HUES64 (cell line): ENCODE measurements around the gene MBP.
A peak's percentile ranks its signal among the peaks of the same experiment; 100 is the strongest.
"Not testable (repeated sequence)": the region's sequence is repeated elsewhere in the genome, so short reads cannot be mapped to it uniquely, and the experiment has no call there.

Experiments
- H3K27ac ChIP-seq: 2 replicates; pipeline ENCODE4 v1.7.0; 2013; ENCODE audit warnings: low read depth, low read length, inconsistent platforms
- H3K27me3 ChIP-seq: 2 replicates; pipeline ENCODE4 v1.6.1; 2013; ENCODE audit warnings: mild to moderate bottlenecking, low read length; ENCODE audit not compliant: insufficient read depth
- H3K36me3 ChIP-seq: 2 replicates; pipeline ENCODE4 v1.6.1; 2013; ENCODE audit warnings: mild to moderate bottlenecking, low read length; ENCODE audit not compliant: insufficient read depth
- H3K4me1 ChIP-seq: 2 replicates; pipeline ENCODE4 v1.6.1; 2013; ENCODE audit warnings: mild to moderate bottlenecking, low read length, moderate library complexity; ENCODE audit not compliant: insufficient read depth
- H3K4me3 ChIP-seq: 2 replicates; pipeline ENCODE4 v1.5.1; 2013; ENCODE audit warnings: mild to moderate bottlenecking, low read length, moderate library complexity
- H3K9ac ChIP-seq: 2 replicates; pipeline ENCODE4 v1.6.1; 2013; ENCODE audit warnings: mild to moderate bottlenecking, low read depth, low read length
- H3K9me3 ChIP-seq: 2 replicates; pipeline ENCODE4 v1.6.1; 2013; ENCODE audit warnings: low read depth, low read length; ENCODE audit not compliant: insufficient read depth
- WGBS: fragments of 150-250, 120-280 bp; methylation state at CpG from one replicate; pipeline ENCODE4 v1.1.7; 2013; ENCODE audit warnings: missing lambda C conversion rate; 5-methylcytosine and 5-hydroxymethylcytosine counted together

The MBP gene

DNA sequence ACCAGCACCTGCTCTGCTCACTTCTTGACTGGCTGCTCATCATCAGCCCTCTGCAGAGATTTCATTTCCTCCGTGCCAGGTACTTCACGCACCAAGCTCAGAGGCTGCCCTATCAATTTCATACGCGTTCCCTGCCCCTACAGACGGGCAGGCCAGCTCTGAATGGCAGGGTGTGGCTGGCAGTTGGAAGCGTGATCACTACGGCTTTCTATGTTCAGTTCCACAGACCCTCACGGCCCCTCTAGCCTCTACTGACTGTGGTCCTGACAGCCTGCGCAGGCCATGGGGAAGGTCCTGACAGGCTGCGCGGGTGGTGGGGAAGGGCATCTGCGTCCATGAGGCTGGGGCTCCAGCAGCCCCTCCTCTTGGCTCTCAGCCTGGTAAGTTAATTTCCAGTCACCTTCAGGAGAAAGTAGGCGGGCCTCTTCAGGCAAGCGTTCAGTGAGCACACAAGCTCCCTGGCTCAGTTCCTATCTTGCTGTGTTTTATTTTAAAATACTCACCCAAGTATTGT, 155.4 kb downstream of the MBP start:
- Histone ChIP-seq H3K27ac (no peak overlapping the region), H3K36me3 (no peaks in the 10 kb centered on the region), H3K4me3 (no peak overlapping the region), H3K27me3 (no peaks in the 10 kb centered on the region), H3K9me3 (no peaks in the 10 kb centered on the region), H3K4me1 (peaks cover 4% of the 10 kb centered on the region), H3K9ac (no peak overlapping the region)
- 94% methylated on average over 14 of the region's 14 CpGs for WGBS

DNA sequence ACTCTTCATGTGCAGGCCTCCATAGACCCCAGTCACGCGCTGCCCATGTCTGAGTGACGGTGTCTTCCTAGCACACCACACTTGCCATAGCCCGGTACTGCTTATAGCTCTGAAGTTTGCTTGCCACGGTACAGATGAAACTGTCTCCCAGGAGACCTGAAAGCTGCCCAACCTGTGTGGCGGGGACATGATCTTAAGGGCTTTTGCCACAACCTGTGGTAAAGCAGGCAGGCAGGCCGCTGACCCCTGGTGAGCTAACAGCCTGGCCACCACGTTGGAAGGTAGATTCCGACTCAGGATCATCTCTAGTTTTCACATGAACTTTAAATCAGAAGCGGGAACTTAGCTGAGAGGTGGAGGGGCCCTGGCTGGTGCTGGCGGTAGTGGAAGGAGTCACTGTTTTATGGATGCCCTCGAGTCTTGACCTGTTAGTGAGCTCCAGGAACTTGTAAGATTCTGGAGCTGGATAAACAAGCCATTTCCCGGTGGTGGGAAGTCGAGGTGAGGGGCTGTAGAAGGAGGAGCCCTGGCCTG, 156.9 kb downstream of the MBP start:
- H3K4me3 ChIP-seq: no peak overlapping the region
- H3K27ac ChIP-seq: no peak overlapping the region
- no peaks in the 10 kb centered on the region for H3K36me3 ChIP-seq
- WGBS: 93% methylated on average over 14 of the region's 14 CpGs
- peaks cover 5% of the 10 kb centered on the region for H3K4me1 ChIP-seq
- H3K27me3 ChIP-seq: no peaks in the 10 kb centered on the region
- no peak overlapping the region for H3K9ac ChIP-seq
- H3K9me3 ChIP-seq: no peaks in the 10 kb centered on the region

DNA sequence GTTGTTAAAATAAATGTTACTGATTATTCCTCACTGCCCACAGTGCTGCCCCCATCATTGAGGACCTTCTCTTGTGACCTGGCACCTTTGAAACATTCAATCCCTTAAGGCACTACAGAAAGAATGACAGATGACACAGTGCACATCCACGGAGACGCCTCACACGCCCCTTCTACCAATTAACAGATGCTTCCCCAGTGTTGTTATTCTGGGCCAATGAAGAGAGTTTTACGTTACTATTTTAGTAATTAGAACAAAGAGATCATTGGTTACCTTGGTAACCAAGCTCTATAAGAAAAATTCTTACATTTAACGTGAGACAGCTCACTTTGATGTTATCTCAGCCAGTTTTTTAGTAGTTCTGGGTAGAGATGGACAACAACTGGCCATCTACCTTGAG, 158.2 kb downstream of the MBP start:
- Histone ChIP-seq H3K9me3 (no peaks in the 10 kb centered on the region), H3K4me3 (no peak overlapping the region), H3K27ac (no peak overlapping the region), H3K36me3 (no peaks in the 10 kb centered on the region), H3K9ac (no peak overlapping the region), H3K4me1 (peaks cover 17% of the 10 kb centered on the region), H3K27me3 (no peaks in the 10 kb centered on the region)
- 92% methylated on average over 5 of the region's 5 CpGs for WGBS

DNA sequence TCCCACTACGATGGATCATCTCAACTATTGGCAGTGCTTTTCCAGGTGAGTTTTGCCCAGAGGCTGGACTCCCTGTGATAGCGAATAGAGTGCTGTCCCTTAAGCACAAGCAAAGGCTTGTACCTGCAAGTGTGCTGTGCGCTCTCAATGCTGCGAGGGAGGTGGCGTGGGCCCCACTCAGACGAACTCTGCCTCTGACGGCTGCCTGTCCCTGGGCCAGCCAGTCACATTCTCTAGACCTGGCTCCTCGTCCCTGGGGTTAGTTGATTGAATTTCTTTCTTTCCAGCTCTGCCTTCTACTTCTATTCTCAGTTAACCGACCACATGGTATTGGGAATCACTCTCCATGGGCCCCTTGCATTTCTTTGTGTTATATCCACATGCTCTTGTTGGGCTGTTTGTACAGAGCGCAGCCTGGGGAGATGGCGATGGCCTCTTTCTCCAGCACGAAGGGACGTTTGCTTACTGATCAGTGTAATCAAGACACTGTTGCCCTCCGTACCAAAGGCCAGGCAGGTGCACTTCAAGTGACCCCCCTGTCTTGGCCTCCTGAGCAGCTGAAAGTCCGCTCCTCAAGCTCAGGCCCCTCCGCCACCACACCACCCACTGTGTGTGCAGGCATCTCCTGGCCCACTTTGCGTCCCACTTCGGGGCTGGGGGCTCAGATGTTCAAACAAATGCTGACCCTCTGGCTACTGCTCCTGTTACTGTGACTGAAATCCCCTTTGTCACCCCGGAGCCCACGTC, 158.9 kb downstream of the MBP start:
- no peaks in the 10 kb centered on the region for H3K36me3 ChIP-seq
- H3K9me3 ChIP-seq: no peaks in the 10 kb centered on the region
- H3K9ac ChIP-seq: no peak overlapping the region
- no peak overlapping the region for H3K27ac ChIP-seq
- 91% methylated on average over 20 of the region's 20 CpGs for WGBS
- H3K4me1 ChIP-seq: peaks cover 21% of the 10 kb centered on the region
- H3K4me3 ChIP-seq: no peak overlapping the region
- H3K27me3 ChIP-seq: no peaks in the 10 kb centered on the region

DNA sequence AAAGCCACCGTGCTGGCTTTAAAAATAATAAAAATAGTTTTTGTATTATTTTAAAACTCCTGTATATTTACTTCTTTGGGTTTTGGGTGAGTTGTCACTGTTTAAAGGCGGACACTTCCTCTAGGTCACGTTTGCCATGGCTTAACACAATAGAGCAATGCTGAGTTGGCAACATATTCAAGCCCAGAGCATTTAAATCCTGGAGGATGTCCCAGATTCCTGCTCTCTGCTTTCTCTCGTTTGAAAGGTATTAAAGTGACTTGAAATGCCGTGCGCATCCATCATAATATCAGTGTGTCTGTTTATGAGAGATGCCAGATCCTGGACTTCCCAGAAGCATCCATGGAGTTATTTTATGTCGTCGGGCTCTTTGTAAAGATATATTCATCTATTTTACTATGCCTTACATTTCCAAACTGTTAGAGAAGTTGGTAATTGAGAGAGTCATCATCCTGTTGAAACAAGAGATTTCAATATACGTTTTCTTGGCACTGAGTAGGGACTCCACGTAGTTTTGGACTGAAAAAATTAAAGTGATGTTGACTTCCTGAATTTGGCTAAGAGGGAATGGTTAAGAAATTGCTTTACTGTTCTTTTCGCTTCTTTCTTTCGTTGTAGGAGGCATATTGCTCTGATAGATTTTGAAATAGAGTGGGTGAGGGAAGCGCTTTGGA, 159.6 kb downstream of the MBP start:
- H3K4me3 ChIP-seq: no peak overlapping the region
- no peaks in the 10 kb centered on the region for H3K9me3 ChIP-seq
- no peak overlapping the region for H3K27ac ChIP-seq
- 93% methylated on average over 10 of the region's 13 CpGs for WGBS
- no peaks in the 10 kb centered on the region for H3K36me3 ChIP-seq
- H3K4me1 ChIP-seq: peaks cover 27% of the 10 kb centered on the region
- H3K9ac ChIP-seq: no peak overlapping the region
- no peaks in the 10 kb centered on the region for H3K27me3 ChIP-seq

DNA sequence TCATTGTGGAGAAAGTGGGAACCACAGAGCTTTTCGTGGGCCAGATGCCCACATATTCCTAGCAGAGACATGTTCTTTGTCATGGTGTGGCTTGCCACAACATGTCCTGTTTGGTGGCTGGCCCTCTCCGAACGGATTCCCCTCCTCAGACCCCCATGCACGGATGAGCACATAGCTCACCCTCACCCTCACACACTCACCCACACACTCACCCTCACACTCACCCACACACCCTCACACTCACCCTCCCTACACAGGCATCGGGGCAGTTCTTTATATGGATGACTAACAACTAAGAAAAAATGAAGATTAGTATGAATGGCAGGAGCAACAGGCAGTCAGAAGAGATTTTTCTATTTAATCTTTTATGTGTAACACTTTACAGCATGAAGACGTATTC, 160.3 kb downstream of the MBP start:
- Histone ChIP-seq H3K27me3 (no peaks in the 10 kb centered on the region), H3K36me3 (no peaks in the 10 kb centered on the region), H3K4me3 (no peak overlapping the region), H3K9ac (no peak overlapping the region), H3K4me1 (peaks cover 33% of the 10 kb centered on the region), H3K9me3 (peaks cover 2% of the 10 kb centered on the region; the same call in 1 of the 2 replicates), H3K27ac (no peak overlapping the region)
- WGBS: 94% methylated on average over 5 of the region's 6 CpGs

DNA sequence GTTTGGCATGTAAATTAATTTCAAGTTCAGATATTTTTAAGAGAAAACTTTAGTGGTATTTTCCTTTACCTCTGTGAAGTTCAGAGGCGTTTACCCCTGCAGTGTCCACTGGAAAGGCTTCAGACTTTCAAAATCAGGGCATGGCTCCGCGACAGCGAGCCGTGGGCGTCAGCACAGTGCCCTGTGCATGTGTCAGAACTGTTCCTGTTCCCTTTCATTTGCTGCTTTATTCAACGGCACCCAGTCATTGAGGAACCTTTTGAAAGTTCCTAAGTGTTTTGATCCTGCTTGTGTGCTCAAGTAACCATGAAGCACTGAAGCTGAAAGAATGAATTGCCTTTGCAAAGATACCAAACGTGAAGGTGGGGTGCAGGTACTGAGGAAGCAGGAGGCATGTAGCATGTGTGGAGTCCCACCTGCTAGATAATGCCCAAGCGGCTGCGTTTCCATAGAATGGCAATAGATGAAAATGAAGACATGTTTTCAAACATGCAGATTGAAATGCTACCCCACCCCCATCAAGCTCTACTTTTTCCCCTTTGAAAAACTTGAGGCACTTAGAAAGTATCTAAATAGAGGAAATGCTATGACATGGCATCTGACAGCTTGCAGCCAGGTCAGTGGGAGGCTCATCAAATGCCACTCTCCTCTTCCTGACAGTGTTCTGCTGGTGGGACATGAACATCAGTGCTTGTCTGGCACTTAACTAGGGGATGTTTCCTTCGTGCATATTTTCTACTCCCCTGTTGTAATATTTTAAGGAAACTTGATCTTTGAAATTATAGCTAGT, 161.6 kb downstream of the MBP start:
- 91% methylated on average over 10 of the region's 11 CpGs for WGBS
- no peak overlapping the region for H3K9ac ChIP-seq

DNA sequence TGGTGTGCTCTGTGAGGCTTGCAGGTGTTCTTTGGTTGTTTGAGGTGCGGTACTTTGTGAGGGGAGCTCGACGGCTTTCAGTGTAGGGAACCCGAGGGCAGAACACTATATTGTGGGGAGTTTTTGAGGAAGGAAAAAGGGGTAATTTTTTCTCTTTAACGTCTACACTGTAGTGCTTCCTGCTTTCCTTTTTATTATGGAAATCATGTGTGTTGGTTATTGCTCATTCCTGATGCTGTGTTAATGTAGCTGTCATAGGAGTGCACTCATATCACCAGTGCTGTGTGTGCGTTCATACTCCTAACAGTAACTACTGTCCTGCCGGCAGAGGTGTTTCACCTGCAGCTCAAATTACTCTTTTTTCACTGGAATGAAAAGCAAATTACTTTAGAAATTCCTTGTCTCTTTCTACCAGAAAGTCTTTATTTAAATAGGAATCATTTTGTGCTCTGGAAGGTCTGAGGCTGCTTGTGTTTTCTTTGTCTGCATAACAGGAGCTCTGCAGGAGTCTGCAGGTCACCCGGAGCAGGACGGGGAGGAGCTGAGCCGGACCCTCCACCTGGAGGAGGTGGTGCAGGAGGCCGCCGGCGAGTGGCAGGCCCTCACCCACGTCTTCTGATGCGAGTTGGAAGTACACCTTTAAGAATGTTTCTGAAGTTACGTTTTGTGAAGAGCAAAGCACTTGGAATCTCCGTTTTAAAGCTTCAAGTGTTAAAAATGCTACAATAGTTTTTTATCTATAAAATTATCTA, 164.7 kb downstream of the MBP start:
- 20% methylated on average over 16 of the region's 17 CpGs for WGBS
- H3K4me1 ChIP-seq: peaks cover 45% of the 10 kb centered on the region
- H3K4me3 ChIP-seq: peak overlapping the region; percentile 29
- peak overlapping the region; percentile 64 for H3K9ac ChIP-seq
- no peaks in the 10 kb centered on the region for H3K27me3 ChIP-seq
- H3K27ac ChIP-seq: peak overlapping the region; percentile 94
- H3K9me3 ChIP-seq: peaks cover 4% of the 10 kb centered on the region; the same call in 1 of the 2 replicates
- no peaks in the 10 kb centered on the region; the same call in 1 of the 2 replicates for H3K36me3 ChIP-seq

More for the DNA sequence above, 161.6 kb downstream of the MBP start:
- peaks cover 35% of the 10 kb centered on the region for H3K4me1 ChIP-seq
- no peak overlapping the region for H3K27ac ChIP-seq
- H3K4me3 ChIP-seq: no peak overlapping the region
- H3K27me3 ChIP-seq: no peaks in the 10 kb centered on the region
- H3K36me3 ChIP-seq: no peaks in the 10 kb centered on the region; the same call in 1 of the 2 replicates
- H3K9me3 ChIP-seq: peaks cover 4% of the 10 kb centered on the region; the same call in 1 of the 2 replicates

DNA sequence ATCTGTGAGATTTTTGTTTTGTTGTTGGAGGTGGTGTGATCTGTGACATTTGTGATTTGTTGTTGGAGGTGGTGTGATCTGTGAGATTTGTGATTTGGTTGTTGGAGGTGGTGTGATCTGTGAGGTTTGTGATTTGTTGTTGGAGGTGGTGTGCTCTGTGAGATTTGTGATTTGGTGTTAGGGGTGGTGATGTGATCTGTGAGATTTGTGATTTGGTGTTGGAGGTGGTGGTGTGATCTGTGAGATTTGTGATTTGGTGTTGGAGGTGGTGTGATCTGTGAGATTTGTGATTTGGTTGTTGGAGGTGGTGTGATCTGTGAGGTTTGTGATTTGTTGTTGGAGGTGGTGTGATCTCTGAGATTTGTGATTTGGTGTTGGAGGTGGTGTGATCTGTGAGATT, 165.3 kb downstream of the MBP start:
- not testable (repeated sequence) for H3K9me3 ChIP-seq, H3K27me3 ChIP-seq, H3K4me3 ChIP-seq, H3K36me3 ChIP-seq
- Histone ChIP-seq H3K27ac (peak overlapping the region; percentile 94), H3K4me1 (peaks cover 45% of the 10 kb centered on the region), H3K9ac (peak overlapping the region; percentile 64; the same call in 1 of the 2 replicates)

DNA sequence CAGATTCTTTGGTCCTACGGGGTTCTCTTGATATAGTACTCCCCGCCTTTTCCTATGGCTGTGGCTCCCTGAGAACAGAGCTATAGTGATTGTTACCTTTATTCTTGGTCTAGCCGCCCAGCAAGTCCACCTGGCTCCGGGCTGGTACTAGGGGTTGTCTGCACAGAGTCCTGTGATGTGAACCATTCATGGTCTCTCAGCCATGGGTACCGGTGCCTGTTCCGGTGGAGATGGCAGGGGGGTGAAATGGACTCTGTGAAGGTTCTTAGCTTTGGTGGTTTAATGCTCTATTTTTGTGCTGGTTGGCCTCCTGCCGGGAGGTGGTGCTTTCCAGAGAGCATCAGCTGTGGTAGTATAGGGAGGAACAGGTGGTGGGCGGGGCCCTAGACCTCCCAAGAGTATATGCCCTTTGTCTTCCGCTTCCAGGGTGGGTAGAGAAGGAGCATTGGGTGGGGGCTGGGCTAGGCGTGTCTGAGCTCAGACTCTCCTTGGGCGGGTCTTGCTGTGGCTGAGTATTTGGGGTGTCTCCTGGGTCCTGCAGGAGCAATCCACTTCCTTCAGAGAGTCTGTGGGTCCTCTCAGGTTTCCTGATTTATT, 166.9 kb downstream of the MBP start:
- not testable (repeated sequence) for H3K4me3 ChIP-seq, H3K27me3 ChIP-seq, H3K9ac ChIP-seq, H3K27ac ChIP-seq, H3K36me3 ChIP-seq, H3K9me3 ChIP-seq
- H3K4me1 ChIP-seq: peaks cover 40% of the 10 kb centered on the region
- 80% methylated on average over 11 of the region's 11 CpGs for WGBS
